HG02973 (cell line): Measurements from ENCODE around the gene NCL.
"Not testable (repeated sequence)": the region's sequence is repeated elsewhere in the genome, so short reads cannot be mapped to it uniquely, and the experiment has no call there.

Experiments
- ATAC-seq: cut with Tn5 transposase; IDR thresholded peaks from one replicate; pipeline ENCODE4 v1.9.1; 2021; ENCODE audit warnings: moderate library complexity; ENCODE audit not compliant: unreplicated experiment

Gene NCL

DNA sequence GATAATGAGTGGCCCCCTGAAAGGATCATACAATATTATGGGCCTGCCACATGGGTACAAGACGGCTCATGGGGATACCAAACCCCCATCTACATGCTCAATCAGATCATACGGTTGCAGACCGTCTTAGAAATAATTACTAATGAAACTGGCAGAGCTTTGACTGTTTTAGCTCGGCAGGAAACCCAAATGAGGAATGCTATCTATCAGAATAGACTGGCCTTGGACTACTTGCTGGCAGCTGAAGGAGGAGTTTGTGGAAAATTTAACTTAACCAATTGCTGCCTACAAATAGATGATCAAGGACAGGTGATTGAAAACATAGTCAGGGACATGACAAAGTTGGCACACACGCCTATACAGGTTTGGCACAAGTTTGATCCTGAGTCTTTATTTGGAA, 56.6 kb downstream of the NCL start:
- ATAC-seq, result not testable (repeated sequence)

- ATAC-seq, result not testable (repeated sequence)
Observed at GRCh38 chr2:231405601-231406367, 58.5 kb downstream of the NCL start.

- not testable (repeated sequence) for ATAC-seq
Observed at GRCh38 chr2:231404183-231404578, 60.1 kb downstream of the NCL start.
